IPS DF 6.9 (cell line): ENCODE measurements around the gene DAZAP1.

ENCODE experiments used
- DNase-seq: peaks from one replicate; pipeline ENCODE4 v3.0.0-alpha.2; 2013; ENCODE audit warnings: low read depth, low spot score
- H3K27ac ChIP-seq: one replicate; pipeline ENCODE4 v1.5.1; 2013; ENCODE audit warnings: low read length, control low read depth
- H3K27me3 ChIP-seq: 2 replicates; pipeline ENCODE4 v1.6.1; 2013; ENCODE audit warnings: mild to moderate bottlenecking, low read length; ENCODE audit not compliant: control insufficient read depth, insufficient read depth
- H3K36me3 ChIP-seq: 2 replicates; pipeline ENCODE4 v1.6.1; 2013; ENCODE audit warnings: low read length; ENCODE audit not compliant: control insufficient read depth, insufficient read depth
- H3K4me1 ChIP-seq: 2 replicates; pipeline ENCODE4 v1.6.1; 2013; ENCODE audit warnings: low read length; ENCODE audit not compliant: control insufficient read depth, insufficient read depth
- H3K4me3 ChIP-seq: 2 replicates; pipeline ENCODE4 v1.5.1; 2013; ENCODE audit warnings: mild to moderate bottlenecking, low read length
- H3K9me3 ChIP-seq: 2 replicates; pipeline ENCODE4 v1.6.1; 2013; ENCODE audit warnings: low read length, inconsistent platforms; ENCODE audit not compliant: control insufficient read depth, insufficient read depth
- WGBS: extraction: QIAGEN DNeasy Blood & Tissue Kit; methylation state at CpG from one replicate; pipeline ENCODE4 v1.1.7; 2013; ENCODE audit warnings: mixed read lengths, missing lambda C conversion rate; ENCODE audit not compliant: insufficient read length, insufficient coverage; 5-methylcytosine and 5-hydroxymethylcytosine counted together

DAZAP1 gene

GRCh38 chr19:1366296-1366695, 41.1 kb upstream of the DAZAP1 start:
- H3K4me3 ChIP-seq, result no peak overlapping the region
- no CpG with 5 or more reads among the region's 10 CpGs for WGBS
- H3K4me1 ChIP-seq, result no peaks in the 10 kb centered on the region
- peaks cover 44% of the 10 kb centered on the region for H3K36me3 ChIP-seq
- no peaks in the 10 kb centered on the region for H3K9me3 ChIP-seq
- H3K27me3 ChIP-seq, result no peaks in the 10 kb centered on the region
- H3K27ac ChIP-seq, result no peak overlapping the region
- DNase-seq, result no peak

GRCh38 chr19:1366899-1367870, 40.2 kb upstream of the DAZAP1 start:
- Histone ChIP-seq H3K4me3 (no peak overlapping the region), H3K27me3 (no peaks in the 10 kb centered on the region), H3K9me3 (no peaks in the 10 kb centered on the region), H3K4me1 (no peaks in the 10 kb centered on the region), H3K36me3 (peaks cover 45% of the 10 kb centered on the region), H3K27ac (no peak overlapping the region)
- no CpG with 5 or more reads among the region's 35 CpGs for WGBS
- DNase-seq, result no peak

GRCh38 chr19:1369214-1369805, 38.1 kb upstream of the DAZAP1 start:
- no peak overlapping the region for H3K27ac ChIP-seq
- H3K4me3 ChIP-seq, result no peak overlapping the region
- H3K27me3 ChIP-seq, result no peaks in the 10 kb centered on the region
- H3K4me1 ChIP-seq, result no peaks in the 10 kb centered on the region
- no peak for DNase-seq
- H3K9me3 ChIP-seq, result no peaks in the 10 kb centered on the region
- no CpG with 5 or more reads among the region's 18 CpGs for WGBS
- peaks cover 47% of the 10 kb centered on the region for H3K36me3 ChIP-seq

GRCh38 chr19:1370579-1371361, 36.6 kb upstream of the DAZAP1 start:
- Histone ChIP-seq H3K27me3 (no peaks in the 10 kb centered on the region), H3K27ac (no peak overlapping the region), H3K9me3 (no peaks in the 10 kb centered on the region), H3K4me3 (no peak overlapping the region), H3K4me1 (no peaks in the 10 kb centered on the region), H3K36me3 (peaks cover 41% of the 10 kb centered on the region)
- WGBS, result no CpG with 5 or more reads among the region's 52 CpGs
- DNase-seq, result no peak

GRCh38 chr19:1373042-1373533, 34.3 kb upstream of the DAZAP1 start:
- Histone ChIP-seq H3K27ac (no peak overlapping the region), H3K4me3 (no peak overlapping the region), H3K36me3 (peaks cover 34% of the 10 kb centered on the region), H3K9me3 (no peaks in the 10 kb centered on the region), H3K4me1 (no peaks in the 10 kb centered on the region), H3K27me3 (no peaks in the 10 kb centered on the region)
- DNase-seq, result no peak
- WGBS, result no CpG with 5 or more reads among the region's 20 CpGs

- H3K9me3 ChIP-seq, result no peaks in the 10 kb centered on the region
- H3K4me3 ChIP-seq, result no peak overlapping the region; the same call in 1 of the 2 replicates
- peaks cover 34% of the 10 kb centered on the region for H3K36me3 ChIP-seq
- H3K4me1 ChIP-seq, result no peaks in the 10 kb centered on the region
- no peaks in the 10 kb centered on the region for H3K27me3 ChIP-seq
- H3K27ac ChIP-seq, result no peak overlapping the region
- WGBS, result no CpG with 5 or more reads among the region's 22 CpGs
- no peak for DNase-seq
Observed at GRCh38 chr19:1373534-1374249, 33.7 kb upstream of the DAZAP1 start.

- WGBS, result no CpG with 5 or more reads among the region's 12 CpGs
Observed at GRCh38 chr19:1374250-1374577, 33.2 kb upstream of the DAZAP1 start.

GRCh38 chr19:1376415-1376805, 31.0 kb upstream of the DAZAP1 start:
- Histone ChIP-seq H3K4me1 (no peaks in the 10 kb centered on the region), H3K27ac (no peak overlapping the region), H3K9me3 (no peaks in the 10 kb centered on the region), H3K27me3 (no peaks in the 10 kb centered on the region), H3K4me3 (no peak overlapping the region), H3K36me3 (peaks cover 19% of the 10 kb centered on the region)
- WGBS, result no CpG with 5 or more reads among the region's 17 CpGs
- no peak for DNase-seq

More at GRCh38 chr19:1374250-1374577, 33.2 kb upstream of the DAZAP1 start:
- Histone ChIP-seq H3K27me3 (no peaks in the 10 kb centered on the region), H3K36me3 (peaks cover 32% of the 10 kb centered on the region), H3K4me1 (no peaks in the 10 kb centered on the region), H3K4me3 (no peak overlapping the region), H3K27ac (no peak overlapping the region), H3K9me3 (no peaks in the 10 kb centered on the region)
- DNase-seq, result no peak

- Histone ChIP-seq H3K27ac (no peak overlapping the region), H3K4me1 (no peaks in the 10 kb centered on the region)
Observed at GRCh38 chr19:1377176-1377964, 30.0 kb upstream of the DAZAP1 start.

More at GRCh38 chr19:1377176-1377964, 30.0 kb upstream of the DAZAP1 start:
- H3K27me3 ChIP-seq, result no peaks in the 10 kb centered on the region
- no peak for DNase-seq
- no peak overlapping the region for H3K4me3 ChIP-seq
- WGBS, result no CpG with 5 or more reads among the region's 43 CpGs
- H3K36me3 ChIP-seq, result peaks cover 19% of the 10 kb centered on the region
- H3K9me3 ChIP-seq, result no peaks in the 10 kb centered on the region
